Adipocyte (in vitro differentiated cells): ENCODE data around the gene USP21.

Experiments used
- DNase-seq: peaks from one replicate; pipeline ENCODE4 v3.0.0-alpha.2; 2015; ENCODE audit warnings: low read depth
- H3K27me3 ChIP-seq: replicated peaks from 2 replicates; pipeline ENCODE4 v1.7.0; 2013; ENCODE audit warnings: mild to moderate bottlenecking, low read length, moderate library complexity; ENCODE audit not compliant: control insufficient read depth, insufficient read depth
- H3K36me3 ChIP-seq: 2 replicates; pipeline ENCODE4 v1.7.0; 2013; ENCODE audit warnings: low read length, mild to moderate bottlenecking, moderate library complexity; ENCODE audit not compliant: control insufficient read depth, insufficient read depth, severe bottlenecking
- H3K4me1 ChIP-seq: 2 replicates; pipeline ENCODE4 v1.7.0; 2013; ENCODE audit warnings: mild to moderate bottlenecking, low read length, moderate library complexity; ENCODE audit not compliant: control insufficient read depth, insufficient read depth
- H3K4me3 ChIP-seq: 2 replicates; pipeline ENCODE4 v1.7.0; 2013; ENCODE audit warnings: mild to moderate bottlenecking, low read length, moderate library complexity
- H3K9ac ChIP-seq: 2 replicates; pipeline ENCODE4 v1.7.0; 2013; ENCODE audit warnings: mild to moderate bottlenecking, low read length, moderate library complexity
- H3K9me3 ChIP-seq: 2 replicates; pipeline ENCODE4 v1.7.0; 2013; ENCODE audit warnings: mild to moderate bottlenecking, low read length, moderate library complexity; ENCODE audit not compliant: control insufficient read depth

Gene USP21

DNA sequence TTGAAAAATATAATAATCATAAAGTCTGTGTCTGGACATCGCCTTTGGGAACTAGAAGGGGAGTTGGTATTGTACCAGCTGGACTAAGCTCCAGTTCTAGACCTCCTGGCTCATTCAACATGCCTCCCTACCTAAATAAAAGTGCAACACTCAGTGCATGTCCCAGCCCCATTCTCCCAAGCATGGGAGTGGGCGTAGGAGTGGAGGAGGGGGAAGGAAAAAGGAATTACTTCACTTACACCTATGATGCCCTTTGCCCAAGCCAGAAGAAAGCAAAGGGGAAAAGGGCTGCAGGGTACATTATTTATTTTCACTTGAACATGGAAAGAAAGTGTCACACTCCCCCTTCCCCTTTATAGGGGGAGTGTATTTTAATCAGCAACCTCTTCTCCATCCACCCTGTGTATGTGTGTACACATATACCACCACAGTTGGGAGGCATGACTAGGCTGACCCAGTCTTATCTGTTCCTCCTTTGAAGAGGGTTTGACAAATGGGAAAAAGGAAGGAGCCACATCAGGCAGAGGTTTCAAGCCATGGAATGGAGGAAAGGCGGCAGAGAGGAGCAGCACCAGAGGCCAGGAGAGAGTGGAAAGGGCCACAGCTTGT lies 38.2 kb upstream of the USP21 start:
- H3K9me3 ChIP-seq, result no peaks in the 10 kb centered on the region
- no peak overlapping the region for H3K4me3 ChIP-seq
- peaks cover 54% of the 10 kb centered on the region for H3K36me3 ChIP-seq
- no peaks in the 10 kb centered on the region for H3K27me3 ChIP-seq
- peak overlapping the region; percentile 2 for H3K9ac ChIP-seq
- no peak for DNase-seq
- H3K4me1 ChIP-seq, result peaks cover 37% of the 10 kb centered on the region

DNA sequence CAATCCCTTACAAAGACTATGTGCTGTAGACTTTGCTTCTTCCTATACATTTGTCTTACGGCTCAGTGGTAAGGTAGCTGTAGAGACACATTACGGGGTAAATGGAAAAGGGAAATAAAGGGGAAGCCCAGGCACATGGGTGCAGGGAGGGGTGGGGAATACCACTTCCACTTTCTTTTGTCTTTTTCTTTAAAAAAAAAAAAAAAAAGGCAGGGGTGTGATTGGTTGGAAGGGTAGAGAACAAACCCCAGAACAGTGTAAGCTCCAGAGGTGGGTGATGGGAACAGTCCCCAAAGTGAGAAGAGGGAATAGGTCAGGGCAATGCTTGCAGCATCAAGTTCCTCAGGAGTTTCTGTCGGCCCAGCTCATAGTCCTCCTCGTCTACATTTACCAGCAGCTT lies 37.5 kb upstream of the USP21 start:
- H3K36me3 ChIP-seq, result peaks cover 59% of the 10 kb centered on the region
- H3K9me3 ChIP-seq, result no peaks in the 10 kb centered on the region
- H3K4me1 ChIP-seq, result peaks cover 30% of the 10 kb centered on the region
- H3K27me3 ChIP-seq, result no peaks in the 10 kb centered on the region
- DNase-seq, result no peak
- H3K9ac ChIP-seq, result no peak overlapping the region
- H3K4me3 ChIP-seq, result no peak overlapping the region

DNA sequence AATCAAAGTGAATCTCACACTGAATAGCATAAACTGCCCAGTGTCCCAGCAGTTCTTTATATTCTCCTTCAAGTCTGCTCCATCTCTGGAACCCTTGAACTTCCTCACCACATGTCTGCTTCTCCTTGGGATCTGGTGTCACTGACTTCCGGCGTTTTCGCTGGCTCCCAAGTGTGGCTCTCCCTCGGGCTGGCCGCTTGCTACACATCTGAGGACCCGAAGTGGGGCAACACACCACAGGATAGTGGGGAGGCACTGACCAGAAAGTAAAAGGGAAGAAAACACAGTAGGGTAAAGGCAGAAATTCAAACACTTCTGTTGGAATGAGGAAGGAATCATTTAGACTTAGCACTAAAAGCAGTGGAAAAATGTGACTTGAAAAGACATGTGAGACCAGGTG lies 36.3 kb upstream of the USP21 start:
- Histone ChIP-seq H3K9ac (no peak overlapping the region), H3K36me3 (peaks cover 70% of the 10 kb centered on the region), H3K4me1 (peaks cover 32% of the 10 kb centered on the region), H3K9me3 (no peaks in the 10 kb centered on the region), H3K27me3 (no peaks in the 10 kb centered on the region), H3K4me3 (no peak overlapping the region)
- no peak for DNase-seq

DNA sequence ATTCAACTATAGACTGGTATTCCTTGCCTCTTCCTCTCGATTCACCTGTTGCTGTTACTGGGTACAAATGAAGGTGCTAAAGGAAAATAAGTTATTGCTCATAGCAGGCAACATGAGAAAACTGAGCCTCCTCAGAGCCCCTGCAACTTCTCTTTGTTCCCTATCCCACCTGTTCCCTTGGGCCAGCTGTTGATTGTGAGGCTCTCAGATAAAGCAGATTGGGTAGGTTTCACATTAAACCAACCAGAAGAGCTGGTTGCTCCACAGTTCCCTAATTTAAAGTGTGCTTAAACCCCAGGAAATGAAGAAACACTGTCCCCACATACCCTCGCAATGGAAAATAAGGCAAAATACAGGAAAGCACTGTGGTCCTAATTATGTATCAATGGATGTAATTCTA lies 31.7 kb upstream of the USP21 start:
- DNase-seq, result no peak
- peaks cover 64% of the 10 kb centered on the region for H3K36me3 ChIP-seq

DNA sequence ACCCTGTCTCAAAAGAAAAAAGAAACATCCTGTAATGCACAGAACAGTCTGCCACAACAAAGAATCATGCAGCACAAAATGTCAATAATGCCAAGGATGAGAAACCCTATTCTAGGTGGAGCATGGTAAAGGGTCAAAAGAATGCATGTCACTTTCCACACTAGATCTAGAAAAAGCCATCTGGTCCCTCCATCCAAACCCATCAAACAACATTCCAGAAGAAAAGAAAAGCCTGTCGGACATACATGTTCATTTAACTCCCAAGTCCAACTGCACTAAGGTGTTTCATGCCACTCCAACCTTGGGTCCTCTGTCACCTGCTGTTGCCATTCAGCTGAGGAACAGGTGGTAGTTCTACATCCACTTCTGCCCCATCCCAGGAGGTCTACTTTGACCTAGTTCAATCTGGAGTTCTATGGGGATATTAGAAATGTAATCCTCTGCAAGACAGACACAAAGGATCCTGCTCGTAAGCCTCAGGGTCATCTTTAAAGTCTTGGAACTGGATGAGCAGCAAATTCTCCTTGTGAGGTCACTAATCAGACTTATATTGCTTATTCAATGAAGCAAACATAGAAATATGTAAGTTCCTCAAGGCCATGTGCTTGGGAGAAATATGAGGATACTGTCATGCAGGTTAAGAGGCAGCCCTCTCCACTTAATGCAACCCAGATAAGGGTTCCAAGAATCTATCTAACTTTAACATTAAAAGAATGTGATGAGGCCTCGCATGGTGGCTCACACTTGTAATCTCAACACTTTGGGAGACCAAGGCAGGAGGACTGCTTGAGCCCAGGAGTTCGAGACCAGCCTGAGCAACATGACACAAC lies 30.5 kb upstream of the USP21 start:
- Histone ChIP-seq H3K9ac (no peak overlapping the region), H3K9me3 (no peaks in the 10 kb centered on the region), H3K4me1 (peaks cover 27% of the 10 kb centered on the region), H3K4me3 (no peak overlapping the region), H3K36me3 (peaks cover 53% of the 10 kb centered on the region), H3K27me3 (no peaks in the 10 kb centered on the region)
- DNase-seq, result no peak

More for the DNA sequence above, 31.7 kb upstream of the USP21 start:
- Histone ChIP-seq H3K4me1 (peaks cover 23% of the 10 kb centered on the region), H3K4me3 (no peak overlapping the region), H3K9me3 (no peaks in the 10 kb centered on the region), H3K27me3 (no peaks in the 10 kb centered on the region), H3K9ac (no peak overlapping the region)

DNA sequence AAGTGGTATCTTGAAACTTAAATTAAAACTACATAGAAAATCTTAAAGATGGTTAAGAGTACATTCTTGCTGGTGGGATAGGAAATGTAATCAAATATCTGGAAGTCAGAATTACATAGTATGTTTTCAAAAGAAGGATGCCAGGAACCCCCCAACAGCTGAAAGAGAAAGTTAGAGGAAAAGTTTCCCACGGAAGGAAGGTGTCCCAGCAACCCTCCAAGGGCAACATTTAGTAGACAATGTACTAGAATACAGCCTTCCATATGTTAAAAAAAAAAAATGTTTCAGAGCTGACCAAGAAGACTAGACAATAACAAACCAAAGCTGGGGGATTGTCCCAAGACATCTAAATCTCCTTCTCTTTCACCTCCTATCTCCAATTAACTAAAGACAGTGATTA lies 29.0 kb upstream of the USP21 start:
- H3K36me3 ChIP-seq, result peaks cover 43% of the 10 kb centered on the region
- peak overlapping the region; percentile 94 for H3K4me3 ChIP-seq
- no peaks in the 10 kb centered on the region for H3K9me3 ChIP-seq
- peaks cover 30% of the 10 kb centered on the region for H3K4me1 ChIP-seq
- no peak for DNase-seq
- no peaks in the 10 kb centered on the region for H3K27me3 ChIP-seq
- H3K9ac ChIP-seq, result peak overlapping the region; percentile 95

DNA sequence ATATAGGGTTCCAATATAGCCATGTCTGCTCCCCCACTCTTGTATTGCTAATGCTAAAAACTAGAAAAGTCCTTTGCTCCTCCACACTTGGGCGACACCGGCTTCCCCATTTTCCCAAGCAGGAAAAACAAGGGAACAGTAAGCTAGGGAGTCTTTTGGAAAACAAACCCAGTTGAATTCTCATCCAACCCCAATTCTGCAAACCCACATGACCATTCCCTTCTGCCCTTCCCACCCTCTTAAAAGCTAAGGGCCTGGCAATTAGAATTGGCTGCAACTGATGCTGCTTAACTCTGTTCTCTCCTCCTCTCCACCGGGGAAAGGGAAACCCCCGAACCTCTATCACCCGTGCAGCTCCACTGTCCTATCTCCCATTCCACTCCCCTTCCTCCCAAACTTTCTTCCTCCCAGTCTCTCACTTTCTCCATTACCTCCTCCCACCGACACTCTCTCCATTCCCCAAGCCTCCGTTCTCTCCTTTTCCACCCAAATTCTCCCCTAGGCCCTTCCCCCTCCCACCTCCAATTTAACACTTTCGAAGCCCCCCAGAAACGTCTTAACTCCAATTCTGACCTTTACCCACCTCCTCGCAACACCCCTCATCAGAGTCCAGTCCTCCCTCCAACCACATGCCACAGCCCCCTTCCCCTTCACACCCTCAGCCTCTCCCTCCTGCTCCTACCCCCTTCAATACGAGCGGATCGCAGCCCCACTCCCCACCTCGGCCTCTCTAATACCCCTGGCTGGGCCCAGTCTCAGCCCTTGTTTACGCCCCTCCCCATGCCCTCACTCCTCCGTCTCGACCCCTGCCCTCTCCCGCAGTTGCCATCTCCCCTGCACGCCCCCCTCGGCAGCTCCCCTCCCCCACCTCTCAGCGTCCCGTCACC lies 27.5 kb upstream of the USP21 start:
- Histone ChIP-seq H3K4me1 (peaks cover 30% of the 10 kb centered on the region), H3K9ac (peak overlapping the region; percentile 95), H3K27me3 (no peaks in the 10 kb centered on the region), H3K9me3 (no peaks in the 10 kb centered on the region), H3K4me3 (peak overlapping the region; percentile 94), H3K36me3 (peaks cover 33% of the 10 kb centered on the region)
- DNase-seq, result peak; percentile 67

DNA sequence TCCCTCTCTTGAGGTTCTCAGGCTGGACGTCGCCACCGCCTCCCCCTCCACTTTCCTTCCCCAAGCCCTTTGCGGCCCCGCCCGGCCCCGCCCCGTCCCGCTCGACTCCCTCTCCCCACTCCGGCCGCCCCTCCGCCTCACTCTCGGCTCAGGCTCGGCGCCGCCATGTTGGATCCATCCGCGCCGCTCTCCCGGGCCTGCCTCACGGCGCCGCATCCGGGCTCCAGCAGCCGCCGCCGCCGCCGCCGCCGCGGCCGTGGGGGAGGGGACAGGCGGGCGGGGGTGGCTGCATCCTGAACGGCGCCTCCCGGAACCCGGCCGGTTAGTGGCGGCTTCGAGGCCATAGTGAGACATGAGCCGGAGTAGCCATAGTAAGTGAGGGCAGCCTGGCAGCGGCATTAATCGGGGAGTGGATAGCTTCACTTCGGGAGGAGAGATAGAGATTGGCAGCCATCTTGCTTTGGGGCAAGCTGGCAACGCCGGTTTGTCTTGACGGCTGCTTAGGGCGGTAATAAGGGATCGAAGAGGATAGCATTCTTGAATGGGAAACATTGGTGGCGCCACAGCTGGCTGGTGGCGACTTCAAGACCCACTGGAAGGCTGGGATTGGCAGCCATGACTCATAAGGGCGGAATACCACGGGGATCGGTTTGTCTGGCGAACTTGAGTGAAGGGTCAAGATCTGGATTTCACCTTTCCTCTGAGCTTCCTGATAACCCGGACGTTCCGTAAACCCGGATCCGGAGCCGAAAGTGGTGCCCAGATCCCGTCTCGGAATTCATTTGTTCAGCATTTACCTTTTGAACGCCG lies 26.7 kb upstream of the USP21 start, which contains the start of gene DEDD:
Gene DEDD, minus strand, starts transcription at position 258 of the 810 bp plus-strand sequence. CDS start 8,205 bp downstream, outside the sequence.
- Histone ChIP-seq H3K36me3 (peaks cover 24% of the 10 kb centered on the region), H3K4me1 (peaks cover 34% of the 10 kb centered on the region), H3K9ac (peak within 1 kb of the TSS; percentile 95), H3K4me3 (peak within 1 kb of the TSS; percentile 94), H3K9me3 (no peaks in the 10 kb centered on the region), H3K27me3 (no peaks in the 10 kb centered on the region)
- DNase-seq, result peak; percentile 96

DNA sequence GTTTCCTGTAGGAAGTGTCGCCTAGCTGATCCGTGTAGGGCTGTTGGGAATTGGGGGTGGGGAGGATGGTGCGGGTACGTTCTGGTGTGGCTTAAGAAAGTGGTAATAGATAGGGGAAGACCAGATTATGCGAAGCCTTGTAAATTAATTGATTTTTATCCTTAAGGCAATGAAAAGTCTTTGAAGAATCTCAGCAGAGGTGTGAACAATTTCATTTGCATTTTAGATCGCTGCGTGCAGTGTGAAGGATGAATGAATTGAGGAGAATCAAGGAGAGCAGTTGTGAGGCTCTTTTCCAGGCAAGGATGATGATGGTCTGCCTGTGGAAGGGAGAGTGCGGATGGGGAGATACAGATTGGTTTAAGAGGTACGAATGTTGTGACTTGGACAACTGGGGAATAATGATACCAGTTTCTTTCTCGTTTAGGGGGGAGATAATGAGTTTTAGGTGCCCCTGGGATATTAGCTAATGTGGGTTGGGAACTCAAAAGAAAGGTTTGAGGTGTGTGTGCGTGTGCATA lies 26.0 kb upstream of the USP21 start:
- no peak for DNase-seq
- peaks cover 18% of the 10 kb centered on the region for H3K36me3 ChIP-seq
- H3K4me3 ChIP-seq, result peak overlapping the region; percentile 94
- H3K9ac ChIP-seq, result peak overlapping the region; percentile 95
- H3K27me3 ChIP-seq, result no peaks in the 10 kb centered on the region
- peaks cover 35% of the 10 kb centered on the region for H3K4me1 ChIP-seq
- H3K9me3 ChIP-seq, result no peaks in the 10 kb centered on the region

DNA sequence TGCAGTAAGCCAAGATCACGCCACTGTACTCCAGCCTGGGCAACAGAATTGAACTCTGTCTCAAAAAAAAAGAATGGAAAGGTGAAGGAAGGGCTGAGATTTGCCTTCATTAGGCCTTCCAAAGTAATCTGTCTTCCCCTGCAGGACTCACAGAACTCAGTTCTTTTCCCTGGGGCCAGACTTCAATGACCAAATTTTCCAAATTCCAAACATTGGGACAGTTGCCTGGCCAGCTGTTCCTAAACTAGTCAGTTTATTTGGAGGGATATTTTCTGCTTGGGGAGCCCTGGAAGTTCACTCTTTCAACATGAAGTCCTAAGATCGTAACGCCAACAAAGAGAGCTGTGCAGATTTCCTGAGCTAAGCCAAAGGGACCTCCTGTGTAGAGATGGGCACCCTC lies 21.4 kb upstream of the USP21 start:
- Histone ChIP-seq H3K9ac (peak overlapping the region; percentile 20), H3K27me3 (no peaks in the 10 kb centered on the region), H3K4me3 (no peak overlapping the region), H3K36me3 (no peaks in the 10 kb centered on the region), H3K9me3 (no peaks in the 10 kb centered on the region), H3K4me1 (peaks cover 19% of the 10 kb centered on the region)
- DNase-seq, result no peak
